ENCODE measurements around the gene ASXL2.

GRCh38 chr2:25831746-25832449 is 46.4 kb downstream of the ASXL2 start:
- TF ChIP-seq CTCF (IDR thresholded peaks at IDR 0.05; ENCODE audit: poor library complexity, severe bottlenecking) (no peak), REST (IDR thresholded peaks at IDR 0.05; ENCODE audit: borderline replicate concordance) (no peak)

Data from neural cell (in vitro differentiated cells).